Mucosa of rectum (tissue), 2 donors: ENCODE measurements around the gene GYPB.
"Not testable (repeated sequence)": the region's sequence is repeated elsewhere in the genome, so short reads cannot be mapped to it uniquely, and the experiment has no call there.

Experiments used
- H3K27ac ChIP-seq, 2 donors: one replicate each; pipeline ENCODE4 v1.7.0; 2013; ENCODE audit warnings: inconsistent platforms in 2 of 2, low read depth in 2 of 2, low read length in 2 of 2
- H3K27me3 ChIP-seq, 2 donors: one replicate each; pipeline ENCODE4 v1.7.0; 2013; ENCODE audit warnings: low read length in 2 of 2; ENCODE audit not compliant: control insufficient read depth in 2 of 2, insufficient read depth in 2 of 2
- H3K36me3 ChIP-seq, 2 donors: one replicate each; pipeline ENCODE4 v1.7.0; 2013; ENCODE audit warnings: low read length in 2 of 2; ENCODE audit not compliant: control insufficient read depth in 2 of 2, insufficient read depth in 2 of 2
- H3K4me1 ChIP-seq, 2 donors: one replicate each; pipeline ENCODE4 v1.7.0; 2013; ENCODE audit warnings: low read length in 2 of 2, mild to moderate bottlenecking in 1 of 2; ENCODE audit not compliant: control insufficient read depth in 2 of 2, insufficient read depth in 2 of 2
- H3K4me3 ChIP-seq, 2 donors: one replicate each; pipeline ENCODE4 v1.7.0; 2013; ENCODE audit warnings: low read length in 2 of 2
- H3K9ac ChIP-seq, 2 donors: one replicate each; pipeline ENCODE4 v1.7.0; 2013; ENCODE audit warnings: low read length in 2 of 2, low read depth in 1 of 2, mild to moderate bottlenecking in 1 of 2
- H3K9me3 ChIP-seq, 2 donors: one replicate each; pipeline ENCODE4 v1.7.0; 2013; ENCODE audit warnings: low read length in 2 of 2; ENCODE audit not compliant: control insufficient read depth in 2 of 2
- donor health status: healthy.
- donor health status: Normal muscosa, but diverticular disease.

GYPB gene

DNA sequence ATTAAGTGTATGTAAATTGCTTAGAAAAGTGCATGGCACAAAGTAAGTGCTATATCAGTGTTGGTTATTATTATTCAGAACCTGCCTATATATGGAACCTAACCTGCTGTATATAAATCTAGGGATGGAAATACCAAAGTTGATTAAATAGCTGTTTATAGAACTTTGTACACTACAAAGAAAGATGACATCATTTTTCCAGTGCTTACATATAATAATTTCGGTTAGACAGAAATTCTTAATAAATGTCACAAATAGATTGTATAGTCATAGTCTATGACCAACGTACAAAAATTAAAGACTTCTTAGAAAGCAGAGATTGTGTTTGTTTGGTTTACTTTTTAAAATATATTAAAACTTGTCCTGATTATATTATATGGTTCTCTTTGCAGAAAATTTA, 4.4 kb downstream of the GYPB start:
- no peak overlapping the region for H3K9ac ChIP-seq
- no peaks in the 10 kb centered on the region for H3K36me3 ChIP-seq
- no peaks in the 10 kb centered on the region for H3K9me3 ChIP-seq
- no peaks in the 10 kb centered on the region for H3K4me1 ChIP-seq
- no peak overlapping the region for H3K4me3 ChIP-seq
- H3K27ac ChIP-seq = no peak overlapping the region
- no peaks in the 10 kb centered on the region for H3K27me3 ChIP-seq

DNA sequence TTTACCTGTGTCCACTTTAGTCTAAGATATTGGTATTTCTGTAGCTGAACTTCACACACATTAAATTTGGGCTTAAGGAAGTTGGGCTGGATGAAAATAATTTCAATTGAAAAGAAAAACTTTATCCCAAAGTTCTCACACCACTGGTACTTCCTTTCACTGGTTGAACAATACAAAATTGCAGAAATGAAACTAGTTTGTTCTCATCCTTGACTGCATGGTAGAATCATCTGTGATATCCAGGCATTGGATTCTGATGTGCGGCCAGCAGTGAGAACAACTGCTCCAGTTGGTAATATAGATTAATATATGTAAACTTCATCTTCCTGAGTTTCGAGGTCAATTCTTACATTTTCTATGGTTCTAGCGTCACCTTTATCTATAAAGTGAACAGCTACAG, 10.6 kb downstream of the GYPB start:
- H3K27me3 ChIP-seq, H3K9me3 ChIP-seq, H3K27ac ChIP-seq, H3K4me3 ChIP-seq, H3K4me1 ChIP-seq, H3K9ac ChIP-seq, H3K36me3 ChIP-seq: not testable (repeated sequence)

DNA sequence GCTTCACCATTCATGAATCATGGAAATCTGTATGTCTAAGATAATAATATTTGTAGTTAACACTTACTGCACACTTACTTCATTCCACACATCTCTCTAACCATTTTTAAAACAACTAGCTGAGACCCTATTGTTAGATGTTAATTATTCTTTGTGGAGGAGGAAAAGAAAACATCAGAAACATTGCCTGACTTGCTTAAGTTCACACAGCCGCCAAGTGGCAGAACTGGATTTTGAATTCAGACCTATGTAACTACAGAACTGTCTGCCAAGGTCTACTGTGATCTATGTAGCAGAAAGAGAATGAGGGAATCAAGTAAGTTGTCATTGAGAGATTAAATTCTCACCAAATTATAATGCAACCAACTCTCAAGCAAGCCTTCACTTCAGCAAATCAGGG, 11.2 kb downstream of the GYPB start:
- H3K9ac ChIP-seq, H3K4me3 ChIP-seq, H3K36me3 ChIP-seq, H3K9me3 ChIP-seq, H3K27ac ChIP-seq, H3K4me1 ChIP-seq, H3K27me3 ChIP-seq: not testable (repeated sequence)

DNA sequence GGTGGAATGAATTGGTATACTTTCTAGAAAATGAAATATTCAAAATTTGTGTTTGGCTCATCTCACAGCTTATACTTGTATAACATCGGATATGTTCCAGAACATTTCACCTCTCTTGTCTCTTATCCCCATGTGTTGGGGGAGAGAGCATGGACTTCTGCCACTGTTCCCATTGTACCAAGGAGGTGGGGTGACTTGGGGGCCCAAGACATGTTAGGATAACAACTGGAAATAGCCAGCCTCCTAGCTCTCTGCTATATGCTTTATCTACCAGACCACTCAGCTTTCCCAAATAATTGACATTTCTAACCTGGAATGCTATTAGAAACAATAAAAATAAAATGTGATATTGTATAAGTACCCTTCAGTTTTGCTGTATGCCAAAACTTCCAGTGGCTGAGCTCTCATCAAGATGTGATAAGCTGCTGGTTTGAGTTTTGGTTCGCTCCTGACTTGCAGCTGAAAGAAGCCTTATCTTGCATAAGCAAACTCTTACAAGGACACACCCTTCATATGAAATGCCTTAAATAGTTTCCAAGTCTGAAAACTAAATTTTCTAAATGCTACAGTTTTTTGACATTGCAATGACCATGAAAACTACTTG, 12.9 kb downstream of the GYPB start:
- not testable (repeated sequence) for H3K4me1 ChIP-seq, H3K27me3 ChIP-seq, H3K36me3 ChIP-seq, H3K9me3 ChIP-seq, H3K4me3 ChIP-seq, H3K27ac ChIP-seq, H3K9ac ChIP-seq

DNA sequence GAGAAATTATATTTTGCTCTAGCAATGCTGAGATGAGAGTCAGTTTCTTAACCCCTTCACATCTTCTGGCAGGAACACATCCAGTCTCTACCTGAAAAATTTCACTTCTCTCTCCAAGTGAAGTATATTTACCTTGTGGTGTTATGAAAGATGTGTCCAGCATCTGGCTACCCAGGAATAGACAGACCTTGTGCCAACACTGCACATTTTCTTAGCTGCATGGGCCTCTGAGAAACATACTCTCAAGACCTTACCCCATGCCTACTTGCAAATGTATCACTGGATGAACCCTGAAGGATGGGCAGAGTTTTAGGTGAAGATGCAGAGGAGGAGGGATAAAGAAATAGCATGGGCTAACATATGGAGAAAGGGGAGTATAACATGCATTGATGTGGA, 13.6 kb downstream of the GYPB start:
- not testable (repeated sequence) for H3K4me3 ChIP-seq, H3K9me3 ChIP-seq, H3K36me3 ChIP-seq, H3K4me1 ChIP-seq, H3K27me3 ChIP-seq, H3K9ac ChIP-seq, H3K27ac ChIP-seq

DNA sequence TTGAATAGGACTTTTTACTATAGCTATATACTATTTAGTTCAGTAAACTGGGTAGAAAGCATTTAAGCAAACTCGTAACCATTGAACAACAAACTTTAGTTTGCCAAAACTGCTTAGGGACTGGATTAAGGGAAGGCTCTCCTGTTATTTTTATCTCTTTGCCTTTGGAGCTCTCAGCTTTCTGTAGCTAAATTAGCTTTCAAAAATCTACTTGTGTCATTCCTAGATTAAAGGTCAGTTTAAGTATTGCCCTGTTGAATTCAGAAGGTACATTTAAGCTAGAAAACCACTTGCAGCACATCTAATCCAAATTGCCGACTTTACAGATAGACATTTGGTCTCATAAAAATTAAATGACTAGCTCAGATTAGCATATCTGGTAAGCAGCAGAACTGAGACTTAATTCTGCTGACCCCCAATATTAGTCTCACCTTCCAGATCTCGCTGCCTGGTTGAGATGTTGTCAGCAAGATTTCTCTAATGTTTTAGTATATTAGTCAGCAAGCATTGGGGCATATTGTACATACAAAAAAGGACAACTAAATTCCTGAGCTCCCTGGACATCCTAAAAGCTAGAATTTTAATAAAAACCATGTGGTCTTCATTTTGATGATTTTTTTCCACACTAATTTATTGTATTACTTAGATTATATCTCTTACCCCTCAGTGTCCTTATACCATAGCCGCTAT, 14.2 kb downstream of the GYPB start:
- H3K4me3 ChIP-seq, H3K27me3 ChIP-seq, H3K4me1 ChIP-seq, H3K27ac ChIP-seq, H3K9me3 ChIP-seq, H3K9ac ChIP-seq, H3K36me3 ChIP-seq: not testable (repeated sequence)

DNA sequence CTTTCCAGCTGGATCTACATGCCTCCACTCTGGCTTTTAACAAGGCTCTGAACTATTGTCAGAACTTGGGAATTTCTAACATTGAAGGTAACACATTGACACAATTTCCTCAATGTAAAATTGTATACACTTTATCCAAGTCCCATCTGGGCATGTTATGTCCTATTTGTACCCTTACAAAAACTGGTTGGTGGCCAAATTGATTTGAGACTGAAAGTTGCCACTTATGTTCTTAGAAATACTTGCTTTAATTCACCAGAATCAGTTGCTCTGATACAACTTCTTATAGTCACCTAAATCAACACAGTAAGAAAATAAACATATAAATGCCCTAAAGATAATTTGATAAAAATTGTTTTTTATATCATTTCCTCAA, 15.3 kb downstream of the GYPB start:
- H3K4me1 ChIP-seq, H3K27ac ChIP-seq, H3K9me3 ChIP-seq: not testable (repeated sequence)

DNA sequence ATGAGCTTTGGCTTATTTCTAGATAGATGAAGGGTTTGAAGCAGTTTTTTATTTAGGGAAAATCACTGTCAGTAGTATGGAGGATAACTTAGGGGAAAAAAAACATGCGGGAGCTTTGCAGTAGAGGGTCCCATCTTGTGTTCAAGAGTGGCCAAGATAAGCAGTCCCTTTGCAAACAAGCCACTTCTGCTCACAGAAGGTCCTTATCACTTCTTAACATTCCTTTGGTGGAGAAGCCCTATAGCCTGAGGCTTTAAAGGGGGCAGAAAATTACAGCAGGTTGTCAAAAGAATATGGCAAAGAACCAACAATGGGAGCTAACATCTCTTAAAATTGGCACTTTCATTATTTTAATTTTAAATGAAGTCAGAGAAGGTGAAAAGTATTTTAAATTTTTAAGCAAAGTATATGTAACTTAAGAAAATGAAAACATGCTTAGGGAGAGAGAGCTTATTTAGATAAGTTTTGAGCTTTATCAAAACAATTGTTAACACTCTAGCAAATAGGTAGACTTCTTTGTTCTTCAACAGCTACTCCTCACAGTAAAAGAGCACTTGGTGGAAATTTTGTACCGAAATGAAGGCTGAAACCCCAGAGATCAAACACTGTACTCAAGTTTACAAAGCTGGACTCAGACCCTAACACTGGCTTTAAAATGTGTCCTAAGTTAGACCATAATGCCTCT, 15.8 kb downstream of the GYPB start:
- H3K9ac ChIP-seq, H3K27me3 ChIP-seq, H3K9me3 ChIP-seq, H3K4me1 ChIP-seq, H3K36me3 ChIP-seq, H3K27ac ChIP-seq, H3K4me3 ChIP-seq: not testable (repeated sequence)

More for the DNA sequence above, 15.3 kb downstream of the GYPB start:
- H3K4me3 ChIP-seq, H3K9ac ChIP-seq, H3K36me3 ChIP-seq, H3K27me3 ChIP-seq: not testable (repeated sequence)

DNA sequence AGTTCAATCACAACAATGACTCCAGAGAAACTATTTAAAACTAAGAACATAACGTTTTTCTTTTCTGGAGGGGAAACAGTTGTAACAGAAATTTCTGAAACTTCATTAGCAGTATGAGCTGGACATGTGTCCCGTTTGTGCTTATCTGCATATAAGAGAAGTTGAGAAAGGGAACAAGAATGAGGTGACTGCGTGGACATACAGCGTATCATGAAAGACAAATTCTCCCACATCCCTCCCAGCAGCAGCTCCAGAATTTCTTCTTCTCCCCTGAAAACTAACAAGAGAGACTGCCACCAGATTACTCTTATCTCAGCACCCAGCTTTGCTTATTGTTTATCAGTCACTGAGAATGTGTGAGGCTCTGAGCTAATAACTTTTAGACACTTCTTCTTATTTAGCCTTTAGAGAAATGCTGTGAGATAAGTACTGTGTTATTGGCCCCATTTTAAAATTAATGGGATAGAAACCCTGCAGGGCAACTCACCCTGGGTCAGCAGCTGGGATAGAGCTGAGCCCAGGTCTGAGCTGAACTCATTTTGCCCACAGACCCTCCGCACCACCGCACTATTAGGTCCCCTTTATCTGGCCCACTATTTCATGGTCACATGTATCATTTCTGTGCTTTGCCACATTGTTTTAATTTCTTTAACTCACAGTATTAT, 18.7 kb downstream of the GYPB start:
- H3K27ac ChIP-seq, H3K36me3 ChIP-seq, H3K27me3 ChIP-seq, H3K9ac ChIP-seq, H3K4me1 ChIP-seq, H3K4me3 ChIP-seq, H3K9me3 ChIP-seq: not testable (repeated sequence)

DNA sequence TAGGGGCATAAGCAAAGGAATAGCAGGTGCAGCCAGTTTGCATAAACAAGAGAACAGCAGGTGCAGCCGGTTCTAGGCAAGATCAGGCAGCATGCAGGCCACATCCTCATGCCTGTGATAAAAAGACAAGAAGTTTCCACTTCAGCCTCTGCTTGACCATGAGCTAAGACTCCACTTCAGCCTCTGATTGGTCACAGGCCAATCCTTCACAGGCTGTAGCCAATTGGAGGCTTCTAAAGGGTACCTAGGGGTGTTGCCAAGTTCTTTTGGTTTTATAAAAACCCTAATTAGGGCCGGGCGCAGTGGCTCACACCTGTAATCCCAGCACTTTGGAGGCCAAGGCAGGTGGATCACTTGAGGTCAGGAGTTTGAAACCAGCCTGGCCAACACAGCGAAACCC, 23.0 kb downstream of the GYPB start:
- H3K4me1 ChIP-seq, H3K4me3 ChIP-seq, H3K9me3 ChIP-seq: not testable (repeated sequence)

More for the DNA sequence above, 23.0 kb downstream of the GYPB start:
- not testable (repeated sequence) for H3K36me3 ChIP-seq, H3K9ac ChIP-seq, H3K27me3 ChIP-seq, H3K27ac ChIP-seq
